GM06990 (cell line): ENCODE data around the gene ARSG.
A peak's percentile ranks its signal among the peaks of the same experiment; 100 is the strongest.
"Not testable (repeated sequence)": the region's sequence is repeated elsewhere in the genome, so short reads cannot be mapped to it uniquely, and the experiment has no call there.

ENCODE experiments used
- DNase-seq: peaks from one replicate; pipeline ENCODE4 v3.0.0-alpha.2; 2011; ENCODE audit not compliant: insufficient read length; ENCODE audit errors: extremely low read depth
- H3K27me3 ChIP-seq: replicated peaks from 2 replicates; pipeline ENCODE4 v1.6.0; 2011; ENCODE audit warnings: low read length; ENCODE audit not compliant: control insufficient read depth, insufficient read depth
- H3K36me3 ChIP-seq: 2 replicates; pipeline ENCODE4 v1.5.1; 2011; ENCODE audit warnings: low read length; ENCODE audit not compliant: control insufficient read depth, insufficient read depth
- H3K4me3 ChIP-seq: replicated peaks from 2 replicates; pipeline ENCODE4 v1.5.1; 2011; ENCODE audit warnings: low read depth, mild to moderate bottlenecking, control low read depth, low read length
- TF ChIP-seq, protein P1 (sequence below): IDR thresholded peaks from 2 replicates; pipeline ENCODE4 v1.5.1; 2011; ENCODE audit warnings: low read length, control low read depth, mild to moderate bottlenecking, inconsistent platforms; ENCODE audit not compliant: insufficient read depth, poor library complexity, severe bottlenecking

ARSG gene

DNA sequence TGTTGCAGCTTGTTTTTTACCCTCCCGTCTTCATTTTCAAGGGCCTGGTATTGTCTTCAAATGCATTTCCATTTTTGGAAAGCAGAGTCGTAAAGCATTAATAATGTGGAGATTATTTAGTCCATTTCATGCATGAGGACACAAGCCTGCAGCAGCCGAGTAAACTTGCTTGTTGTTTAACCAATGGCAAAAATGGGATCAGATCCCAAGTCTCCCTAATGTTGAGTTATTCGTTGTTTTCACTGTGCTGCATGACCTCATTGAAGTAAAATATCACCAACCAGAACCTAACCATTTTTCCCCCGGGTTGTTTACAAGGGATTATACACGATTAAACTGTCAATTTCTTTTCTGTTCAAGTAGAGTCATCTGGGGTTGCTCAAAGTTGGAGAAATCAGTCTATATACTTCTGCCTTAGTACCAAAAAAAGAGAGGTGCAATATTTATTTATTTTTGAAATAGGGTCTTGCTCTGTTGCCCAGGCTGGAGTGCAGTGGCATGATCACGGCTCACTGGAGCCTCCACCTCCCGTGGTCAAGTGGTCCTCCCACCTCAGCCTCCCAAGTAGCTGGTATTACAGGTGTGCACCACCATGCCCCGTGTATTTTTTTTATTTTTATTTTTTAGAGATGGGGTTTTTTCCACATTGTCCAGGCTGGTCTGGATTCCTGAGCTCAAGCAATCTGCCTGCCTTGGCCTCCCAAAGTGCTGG is 31.1 kb upstream of the ARSG start:
- Histone ChIP-seq H3K27me3 (no peaks in the 10 kb centered on the region), H3K36me3 (peaks cover 4% of the 10 kb centered on the region), H3K4me3 (no peak overlapping the region)
- TF ChIP-seq, protein P1, sequence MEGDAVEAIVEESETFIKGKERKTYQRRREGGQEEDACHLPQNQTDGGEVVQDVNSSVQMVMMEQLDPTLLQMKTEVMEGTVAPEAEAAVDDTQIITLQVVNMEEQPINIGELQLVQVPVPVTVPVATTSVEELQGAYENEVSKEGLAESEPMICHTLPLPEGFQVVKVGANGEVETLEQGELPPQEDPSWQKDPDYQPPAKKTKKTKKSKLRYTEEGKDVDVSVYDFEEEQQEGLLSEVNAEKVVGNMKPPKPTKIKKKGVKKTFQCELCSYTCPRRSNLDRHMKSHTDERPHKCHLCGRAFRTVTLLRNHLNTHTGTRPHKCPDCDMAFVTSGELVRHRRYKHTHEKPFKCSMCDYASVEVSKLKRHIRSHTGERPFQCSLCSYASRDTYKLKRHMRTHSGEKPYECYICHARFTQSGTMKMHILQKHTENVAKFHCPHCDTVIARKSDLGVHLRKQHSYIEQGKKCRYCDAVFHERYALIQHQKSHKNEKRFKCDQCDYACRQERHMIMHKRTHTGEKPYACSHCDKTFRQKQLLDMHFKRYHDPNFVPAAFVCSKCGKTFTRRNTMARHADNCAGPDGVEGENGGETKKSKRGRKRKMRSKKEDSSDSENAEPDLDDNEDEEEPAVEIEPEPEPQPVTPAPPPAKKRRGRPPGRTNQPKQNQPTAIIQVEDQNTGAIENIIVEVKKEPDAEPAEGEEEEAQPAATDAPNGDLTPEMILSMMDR, result no peak
- DNase-seq, result no peak

- not testable (repeated sequence) for H3K27me3 ChIP-seq, H3K36me3 ChIP-seq, DNase-seq, H3K4me3 ChIP-seq
Observed at GRCh38 chr17:68262467-68262866, 28.8 kb upstream of the ARSG start.

DNA sequence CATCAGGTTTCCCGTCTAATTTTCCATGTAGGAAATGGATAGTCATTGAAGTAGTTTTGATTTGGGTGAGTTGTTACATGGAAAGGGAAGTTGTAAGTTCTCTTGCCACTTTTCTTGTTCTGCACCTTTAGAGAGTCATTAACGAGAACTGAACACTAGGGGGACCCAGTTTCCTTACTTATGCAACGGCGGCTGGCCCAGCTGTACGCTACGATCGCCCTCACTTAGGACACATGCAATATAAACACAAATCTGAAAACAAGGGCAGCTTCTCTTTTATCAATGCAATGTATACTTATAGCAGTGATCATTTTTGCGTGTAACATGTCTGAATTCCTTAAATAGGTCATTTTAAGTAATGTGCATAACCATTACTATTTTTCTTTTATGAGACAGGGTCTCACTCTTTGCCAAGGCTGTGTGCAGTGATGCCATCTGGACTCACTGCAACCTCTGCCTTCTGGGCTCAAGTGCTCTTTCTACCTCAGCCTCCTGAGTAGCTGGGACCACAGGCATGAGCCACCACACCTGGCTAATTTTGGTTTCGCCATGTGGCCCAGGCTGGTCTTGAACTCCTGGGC is 28.1 kb upstream of the ARSG start:
- not testable (repeated sequence) for DNase-seq, H3K36me3 ChIP-seq, H3K4me3 ChIP-seq, H3K27me3 ChIP-seq
- TF ChIP-seq, protein P1, result peak; percentile 47

GRCh38 chr17:68265833-68266232 is 25.5 kb upstream of the ARSG start:
- H3K27me3 ChIP-seq, H3K4me3 ChIP-seq, H3K36me3 ChIP-seq, DNase-seq: not testable (repeated sequence)

DNA sequence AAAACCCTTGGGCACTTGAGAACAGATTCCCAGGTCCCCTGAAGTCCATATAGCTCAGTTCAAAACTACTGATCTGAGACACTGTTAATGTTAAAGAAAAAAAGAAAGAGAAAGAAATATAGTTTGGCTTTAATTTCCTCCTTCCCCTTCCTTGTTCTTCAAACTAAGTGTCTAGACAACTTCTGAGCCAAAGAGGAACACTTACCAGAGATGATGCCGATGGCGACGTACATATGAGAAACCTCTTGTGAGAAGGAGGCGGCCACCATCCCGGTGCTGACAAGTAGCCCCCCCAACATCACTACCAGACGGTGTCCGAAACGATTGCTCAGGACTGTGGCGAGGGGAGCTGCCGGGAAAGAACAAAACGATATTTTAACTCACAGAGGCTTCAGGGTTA is 17.6 kb upstream of the ARSG start:
- Histone ChIP-seq H3K36me3 (peaks cover 4% of the 10 kb centered on the region), H3K4me3 (no peak overlapping the region), H3K27me3 (no peaks in the 10 kb centered on the region)
- DNase-seq, result no peak
- TF ChIP-seq, protein P1, result no peak

- H3K4me3 ChIP-seq, H3K27me3 ChIP-seq, DNase-seq, H3K36me3 ChIP-seq: not testable (repeated sequence)
Observed at GRCh38 chr17:68276339-68276738, 15.0 kb upstream of the ARSG start.

DNA sequence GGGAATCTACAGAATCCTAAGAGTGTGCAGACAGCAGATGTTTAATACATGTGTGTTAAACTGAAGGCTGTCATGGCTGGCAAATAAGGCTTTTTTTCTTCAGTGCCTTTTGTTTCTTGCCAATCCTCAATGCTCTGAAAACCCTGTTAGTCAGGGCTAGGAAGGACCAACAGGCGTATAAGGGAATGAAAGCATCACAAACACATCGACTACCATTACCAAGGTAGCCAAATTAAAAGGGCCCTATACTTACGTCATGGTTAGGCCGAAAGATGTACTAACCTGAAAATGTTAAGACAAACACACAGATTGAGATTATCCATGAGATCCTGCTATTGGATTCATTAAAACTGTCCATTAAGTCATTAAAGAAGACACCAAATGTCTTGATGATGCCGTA is 13.5 kb upstream of the ARSG start:
- TF ChIP-seq, protein P1, result no peak
- peaks cover 4% of the 10 kb centered on the region for H3K36me3 ChIP-seq
- no peaks in the 10 kb centered on the region for H3K27me3 ChIP-seq
- H3K4me3 ChIP-seq, result no peak overlapping the region
- no peak for DNase-seq

GRCh38 chr17:68281965-68282364 is 9.3 kb upstream of the ARSG start:
- H3K36me3 ChIP-seq, H3K27me3 ChIP-seq, DNase-seq, H3K4me3 ChIP-seq: not testable (repeated sequence)
